Neural cell (in vitro differentiated cells): ENCODE measurements around the gene HTRA2. TPM values are rescaled to one million over a fixed set of nuclear protein-coding genes. Genes with fewer than 3 reads are reported as not detected.

Experiments
- H2AFZ ChIP-seq: fragments of 200-600, 300-800 bp; sonication (generic), shearing (Covaris generic); 2 replicates; pipeline ENCODE4 v1.6.0; 2014; ENCODE audit warnings: low read depth, mild to moderate bottlenecking, antibody characterized with exemption, low read length, moderate library complexity
- H3F3A ChIP-seq: fragments of 200-600 bp; shearing (Covaris generic); 2 replicates; pipeline ENCODE4 v1.6.1; 2016; ENCODE audit warnings: mild to moderate bottlenecking, moderate library complexity, mixed read lengths, antibody characterized with exemption, low read length; ENCODE audit not compliant: insufficient read depth, poor library complexity, severe bottlenecking
- H3K27ac ChIP-seq: fragments of 200-600, 300-800 bp; sonication (generic), shearing (Covaris generic); 2 replicates; pipeline ENCODE4 v1.5.1; 2014; ENCODE audit warnings: mild to moderate bottlenecking, low read length, moderate library complexity
- H3K27me3 ChIP-seq: fragments of 300-800, 200-600 bp; sonication (generic), shearing (Covaris generic); 2 replicates; pipeline ENCODE4 v1.6.0; 2014; ENCODE audit warnings: mild to moderate bottlenecking, low read depth, low read length, moderate library complexity; ENCODE audit not compliant: insufficient read depth
- H3K36me3 ChIP-seq: fragments of 300-800, 200-600 bp; sonication (generic), shearing (Covaris generic); 2 replicates; pipeline ENCODE4 v1.5.1; 2014; ENCODE audit warnings: mild to moderate bottlenecking, antibody characterized with exemption, low read length, moderate library complexity; ENCODE audit not compliant: insufficient read depth
- H3K4me2 ChIP-seq: fragments of 300-800, 200-600 bp; sonication (generic), shearing (Covaris generic); 2 replicates; pipeline ENCODE4 v1.6.0; 2014; ENCODE audit warnings: mild to moderate bottlenecking, low read length
- H3K4me3 ChIP-seq: fragments of 300-800, 200-600 bp; sonication (generic), shearing (Covaris generic); 2 replicates; pipeline ENCODE4 v1.5.1; 2014; ENCODE audit warnings: mild to moderate bottlenecking, low read length, moderate library complexity
- H3K79me2 ChIP-seq: fragments of 200-600 bp; shearing (Covaris generic); replicated peaks from 2 replicates; pipeline ENCODE4 v1.6.0; 2014; ENCODE audit warnings: mild to moderate bottlenecking, low read length, moderate library complexity; ENCODE audit not compliant: insufficient read depth
- H3K9ac ChIP-seq: fragments of 300-800, 200-600 bp; sonication (generic), shearing (Covaris generic); 2 replicates; pipeline ENCODE4 v1.6.1; 2016; ENCODE audit warnings: mild to moderate bottlenecking, low read length, mixed read lengths
- H3K9me2 ChIP-seq: fragments of 200-600 bp; shearing (Covaris generic); 2 replicates; pipeline ENCODE4 v1.6.1; 2016; ENCODE audit warnings: mild to moderate bottlenecking, low read length, mixed read lengths; ENCODE audit not compliant: insufficient read depth
- H3K9me3 ChIP-seq: fragments of 200-600, 300-800 bp; sonication (generic), shearing (Covaris generic); 2 replicates; pipeline ENCODE4 v1.6.1; 2016; ENCODE audit warnings: mild to moderate bottlenecking, mixed run types, low read length, moderate library complexity, mixed read lengths
- H4K20me1 ChIP-seq: fragments of 200-600 bp; shearing (Covaris generic); 2 replicates; pipeline ENCODE4 v1.6.1; 2016; ENCODE audit warnings: mild to moderate bottlenecking, mixed run types; ENCODE audit not compliant: insufficient read depth
- CTCF ChIP-seq: fragments of 450-650 bp; IDR thresholded peaks from 2 replicates; pipeline ENCODE4 v1.5.1; 2014; ENCODE audit warnings: antibody characterized with exemption, mild to moderate bottlenecking, moderate library complexity; ENCODE audit not compliant: poor library complexity, severe bottlenecking
- EP300 ChIP-seq: fragments of 450-650 bp; conservative IDR thresholded peaks from 2 replicates; pipeline ENCODE4 v1.6.1; 2014; ENCODE audit warnings: antibody characterized with exemption, mild to moderate bottlenecking, moderate library complexity; ENCODE audit not compliant: poor library complexity, severe bottlenecking
- EZH2 ChIP-seq: fragments of 200-600, 300-800 bp; shearing (Covaris generic), sonication (generic); IDR thresholded peaks from 2 replicates; pipeline ENCODE4 v1.6.1; 2014; ENCODE audit warnings: antibody characterized with exemption, low read length, borderline replicate concordance, mild to moderate bottlenecking; ENCODE audit not compliant: insufficient read depth, poor library complexity, severe bottlenecking
- MXI1 ChIP-seq: fragments of 450-650 bp; conservative IDR thresholded peaks from 2 replicates; pipeline ENCODE4 v1.6.1; 2014; ENCODE audit warnings: antibody characterized with exemption, mild to moderate bottlenecking; ENCODE audit not compliant: poor library complexity, severe bottlenecking
- POLR2AphosphoS5 ChIP-seq: IDR thresholded peaks from 2 replicates; pipeline ENCODE4 v1.6.1; 2012
- RAD21 ChIP-seq: fragments of 450-650 bp; conservative IDR thresholded peaks from 2 replicates; pipeline ENCODE4 v1.6.1; 2014; ENCODE audit warnings: antibody characterized with exemption, mild to moderate bottlenecking, moderate library complexity
- SMC3 ChIP-seq: fragments of 450-650 bp; conservative IDR thresholded peaks from 2 replicates; pipeline ENCODE4 v1.6.1; 2014; ENCODE audit warnings: antibody characterized with exemption, mild to moderate bottlenecking, moderate library complexity; ENCODE audit not compliant: poor library complexity
- TAF1 ChIP-seq: IDR thresholded peaks from 2 replicates; pipeline ENCODE4 v1.6.1; 2012; ENCODE audit warnings: low read depth
- polyA plus RNA-seq: library from polyadenylated mRNA; depleted of rRNA; stranded (reverse); fragments of >200 nt; gene quantifications from 2 replicates; pipeline ENCODE4 v1.2.3, GENCODE V29; 2014
- TF ChIP-seq, protein P1 (sequence below): IDR thresholded peaks from 2 replicates; pipeline ENCODE4 v1.6.1; 2012; ENCODE audit warnings: borderline replicate concordance

Gene HTRA2
- polyA plus RNA-seq, 1 donor from 2014 or later, result 126 TPM

GRCh38 chr2:74532222-74532621 is 2.5 kb downstream of the HTRA2 start:
- Histone ChIP-seq H3K4me3 (peak overlapping the region; percentile 73), H3K27me3 (no peaks in the 10 kb centered on the region), H3K9me3 (no peaks in the 10 kb centered on the region), H3F3A (no peaks in the 10 kb centered on the region), H3K27ac (no peak overlapping the region), H3K36me3 (no peaks in the 10 kb centered on the region), H3K4me2 (no peak overlapping the region), H3K9ac (no peak overlapping the region), H2AFZ (no peak overlapping the region), H3K9me2 (no peaks in the 10 kb centered on the region), H3K79me2 (peaks cover 14% of the 10 kb centered on the region), H4K20me1 (no peaks in the 10 kb centered on the region)
- TF ChIP-seq SMC3 (peak; percentile 63), RAD21 (peak; percentile 69), POLR2AphosphoS5 (no peak), CTCF (peak; percentile 66), MXI1 (no peak), TAF1 (no peak), EP300 (no peak), EZH2 (no peak)
- TF ChIP-seq, protein P1, sequence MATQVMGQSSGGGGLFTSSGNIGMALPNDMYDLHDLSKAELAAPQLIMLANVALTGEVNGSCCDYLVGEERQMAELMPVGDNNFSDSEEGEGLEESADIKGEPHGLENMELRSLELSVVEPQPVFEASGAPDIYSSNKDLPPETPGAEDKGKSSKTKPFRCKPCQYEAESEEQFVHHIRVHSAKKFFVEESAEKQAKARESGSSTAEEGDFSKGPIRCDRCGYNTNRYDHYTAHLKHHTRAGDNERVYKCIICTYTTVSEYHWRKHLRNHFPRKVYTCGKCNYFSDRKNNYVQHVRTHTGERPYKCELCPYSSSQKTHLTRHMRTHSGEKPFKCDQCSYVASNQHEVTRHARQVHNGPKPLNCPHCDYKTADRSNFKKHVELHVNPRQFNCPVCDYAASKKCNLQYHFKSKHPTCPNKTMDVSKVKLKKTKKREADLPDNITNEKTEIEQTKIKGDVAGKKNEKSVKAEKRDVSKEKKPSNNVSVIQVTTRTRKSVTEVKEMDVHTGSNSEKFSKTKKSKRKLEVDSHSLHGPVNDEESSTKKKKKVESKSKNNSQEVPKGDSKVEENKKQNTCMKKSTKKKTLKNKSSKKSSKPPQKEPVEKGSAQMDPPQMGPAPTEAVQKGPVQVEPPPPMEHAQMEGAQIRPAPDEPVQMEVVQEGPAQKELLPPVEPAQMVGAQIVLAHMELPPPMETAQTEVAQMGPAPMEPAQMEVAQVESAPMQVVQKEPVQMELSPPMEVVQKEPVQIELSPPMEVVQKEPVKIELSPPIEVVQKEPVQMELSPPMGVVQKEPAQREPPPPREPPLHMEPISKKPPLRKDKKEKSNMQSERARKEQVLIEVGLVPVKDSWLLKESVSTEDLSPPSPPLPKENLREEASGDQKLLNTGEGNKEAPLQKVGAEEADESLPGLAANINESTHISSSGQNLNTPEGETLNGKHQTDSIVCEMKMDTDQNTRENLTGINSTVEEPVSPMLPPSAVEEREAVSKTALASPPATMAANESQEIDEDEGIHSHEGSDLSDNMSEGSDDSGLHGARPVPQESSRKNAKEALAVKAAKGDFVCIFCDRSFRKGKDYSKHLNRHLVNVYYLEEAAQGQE, result no peak

DNA sequence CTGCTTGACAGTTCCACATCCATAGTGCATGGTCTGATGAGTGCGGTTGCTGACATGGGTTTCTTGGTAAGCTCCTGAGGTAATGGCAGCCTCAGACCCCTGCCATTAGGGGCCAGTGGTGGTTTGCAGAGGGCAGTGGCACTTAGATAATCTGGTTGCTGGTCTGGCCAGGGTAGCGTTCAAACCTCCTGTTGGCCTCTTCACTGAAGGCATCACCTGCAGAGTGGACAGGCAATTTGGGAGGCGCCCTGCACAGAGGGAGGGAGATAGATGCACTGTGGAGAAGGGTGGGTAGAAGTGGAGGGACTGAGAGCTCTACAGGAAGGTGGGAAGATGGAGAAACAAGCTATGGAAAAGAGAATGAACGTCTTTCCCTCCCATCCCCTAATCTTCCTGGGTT is 3.7 kb downstream of the HTRA2 start:
- Histone ChIP-seq H3K27me3 (no peaks in the 10 kb centered on the region), H2AFZ (no peak overlapping the region), H3K9me3 (no peaks in the 10 kb centered on the region), H3K4me3 (no peak overlapping the region), H3F3A (no peaks in the 10 kb centered on the region), H4K20me1 (no peaks in the 10 kb centered on the region), H3K9ac (no peak overlapping the region), H3K79me2 (peaks cover 10% of the 10 kb centered on the region), H3K36me3 (no peaks in the 10 kb centered on the region), H3K9me2 (no peaks in the 10 kb centered on the region), H3K27ac (no peak overlapping the region), H3K4me2 (no peak overlapping the region)
- TF ChIP-seq RAD21 (no peak), SMC3 (no peak), POLR2AphosphoS5 (no peak), EZH2 (no peak), MXI1 (no peak), TAF1 (no peak), CTCF (no peak), EP300 (no peak)
- TF ChIP-seq, protein P1, result no peak
